Activated CD8-positive, alpha-beta memory T cell treated with anti-CD3 and anti-CD28 coated beads, Interleukin-2, amount 50 U/mL, for 24 hours (primary cell): ENCODE data around the gene NOM1.

Source experiments
- DNase-seq: peaks from one replicate; pipeline ENCODE4 v3.0.0-alpha.2; 2020; ENCODE audit errors: extremely low read depth

The NOM1 gene

DNA sequence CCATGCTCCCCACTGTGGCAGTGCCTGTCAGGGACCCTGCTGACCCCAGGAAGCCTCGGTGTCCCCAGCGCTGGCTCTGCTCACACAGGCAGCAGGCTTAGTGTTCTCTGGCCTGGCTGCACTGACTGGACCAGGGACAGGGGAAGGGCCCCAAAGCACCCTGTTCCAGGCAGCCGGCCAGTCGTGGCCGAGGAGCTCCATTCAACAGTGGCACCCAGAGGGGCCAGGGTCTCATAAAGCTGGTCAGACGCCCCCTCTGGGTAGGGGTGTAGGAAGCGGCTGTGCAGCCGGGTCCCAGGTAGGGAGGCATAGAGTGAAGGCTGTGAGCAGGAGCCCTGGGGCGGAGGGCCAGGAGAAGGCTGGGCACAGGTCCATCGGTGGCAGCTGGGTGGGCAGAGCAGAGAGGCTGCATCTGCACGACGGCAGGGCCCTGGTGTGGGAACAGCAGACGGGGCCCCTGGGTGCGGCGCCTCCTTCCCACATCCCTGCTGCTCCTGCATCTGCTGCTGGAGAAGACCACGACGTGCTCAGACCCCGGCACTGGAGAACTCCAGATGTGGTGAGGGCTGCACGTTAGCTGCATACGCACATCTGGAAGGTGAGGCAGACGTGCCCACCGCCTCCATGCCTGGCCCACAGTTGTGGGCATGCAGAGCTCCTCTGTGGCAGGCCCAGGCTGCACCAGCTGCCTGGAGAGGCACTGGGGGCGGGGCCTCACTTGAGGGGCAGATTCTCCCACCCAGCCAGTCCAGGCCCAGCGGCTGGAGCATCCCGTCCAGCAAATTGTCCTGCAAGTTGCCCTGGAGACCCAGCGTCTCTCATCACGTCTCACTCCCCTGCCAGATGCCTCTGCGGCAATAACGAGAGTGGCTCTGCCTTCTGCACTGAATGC lies 35.8 kb downstream of the NOM1 start:
- DNase-seq, result no peak

DNA sequence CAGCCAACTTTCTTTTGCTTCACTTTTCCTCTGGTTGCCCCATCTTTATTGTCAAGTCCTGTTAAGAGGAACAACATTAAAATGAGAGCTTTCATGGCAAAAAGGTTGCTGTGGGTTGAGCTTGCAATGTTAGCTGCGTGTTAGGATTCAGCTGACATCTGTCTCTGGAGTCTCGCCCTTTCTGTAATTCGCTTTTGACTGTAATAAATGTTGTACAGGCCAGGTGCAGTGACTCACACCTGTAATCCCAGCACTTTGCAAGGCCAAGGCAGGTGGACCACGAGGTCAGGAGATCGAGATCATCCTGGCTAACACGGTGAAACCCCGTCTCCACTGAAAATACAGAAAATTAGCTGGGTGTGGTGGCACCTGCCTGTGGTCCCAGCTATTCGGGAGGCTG lies 36.9 kb downstream of the NOM1 start:
- DNase-seq, result no peak

DNA sequence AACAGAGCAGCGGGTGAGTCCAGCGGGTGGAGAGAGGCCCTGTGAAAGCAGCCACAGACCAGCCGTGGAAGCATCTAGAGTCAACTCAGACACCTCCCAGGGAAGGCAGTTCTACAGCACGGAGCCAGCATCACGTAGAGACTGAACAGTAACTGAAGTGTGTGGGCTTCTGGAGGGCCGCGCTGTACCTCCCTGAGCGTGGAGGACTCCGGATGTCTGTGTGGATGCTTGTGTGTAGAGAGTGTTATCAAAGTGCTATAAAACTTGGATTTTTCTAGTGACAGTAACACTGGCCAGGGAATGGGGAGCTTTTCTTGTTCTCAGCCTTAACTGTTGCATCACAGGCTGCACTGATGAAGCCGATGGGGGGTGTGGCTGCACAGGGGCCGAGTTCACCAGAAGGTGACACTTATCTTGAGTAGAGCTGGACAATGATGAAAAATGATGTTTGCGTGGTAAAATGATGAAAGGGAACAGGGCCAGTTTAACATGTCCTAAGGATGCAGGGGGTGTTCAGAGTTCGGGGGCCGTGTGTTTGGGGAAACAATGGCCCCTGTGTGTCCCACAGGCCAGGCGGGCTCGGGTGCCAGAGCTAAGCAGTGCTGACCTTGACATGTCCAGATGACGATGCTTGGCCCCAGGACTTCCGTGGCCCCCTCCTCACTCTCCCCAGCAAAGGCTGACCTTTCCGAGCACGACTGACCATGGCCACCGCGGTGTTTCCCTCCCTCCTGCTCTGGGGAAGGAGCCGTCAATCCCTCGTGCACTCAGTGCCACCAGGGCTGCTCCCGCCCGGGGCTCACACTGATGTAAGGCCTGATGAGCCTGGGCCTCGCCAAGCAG lies 39.1 kb downstream of the NOM1 start:
- no peak for DNase-seq

DNA sequence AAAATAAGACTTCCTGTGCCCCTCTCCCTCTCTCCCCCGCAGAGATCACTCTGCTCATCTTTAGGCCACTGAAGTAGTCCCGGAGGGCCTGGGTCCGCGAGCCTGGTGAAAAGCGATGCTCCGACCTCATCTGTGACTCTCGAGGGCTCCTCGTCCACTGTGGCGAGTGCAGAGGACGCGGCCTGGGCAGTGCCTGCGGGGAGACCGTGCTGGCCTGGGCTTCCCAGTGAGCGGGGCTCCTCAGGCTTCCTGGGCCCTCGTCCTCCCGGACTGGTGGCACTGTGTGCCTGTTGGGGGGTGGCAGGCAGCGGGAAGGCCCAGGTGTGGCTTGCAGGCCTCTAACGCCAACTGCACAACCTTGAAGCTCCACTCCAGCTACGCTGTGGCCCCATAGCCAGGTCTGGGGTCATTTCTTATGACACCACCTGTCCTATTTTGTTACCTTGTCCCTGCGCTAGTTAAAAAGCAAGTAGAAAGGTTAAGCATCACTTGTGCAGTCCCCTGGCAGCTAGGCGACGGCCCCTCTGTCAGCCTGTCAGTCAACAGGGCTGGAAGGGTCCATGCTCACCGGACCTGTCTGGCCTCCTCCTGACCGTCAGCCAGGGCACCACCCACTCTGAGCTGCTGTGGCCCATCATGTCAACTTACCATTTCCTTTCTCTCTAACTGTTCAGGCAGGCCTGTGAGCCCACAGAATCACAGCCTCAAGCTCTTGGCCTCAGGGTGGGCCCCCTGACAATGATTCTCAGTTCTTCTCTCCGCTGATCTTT lies 40.4 kb downstream of the NOM1 start:
- DNase-seq, result no peak

DNA sequence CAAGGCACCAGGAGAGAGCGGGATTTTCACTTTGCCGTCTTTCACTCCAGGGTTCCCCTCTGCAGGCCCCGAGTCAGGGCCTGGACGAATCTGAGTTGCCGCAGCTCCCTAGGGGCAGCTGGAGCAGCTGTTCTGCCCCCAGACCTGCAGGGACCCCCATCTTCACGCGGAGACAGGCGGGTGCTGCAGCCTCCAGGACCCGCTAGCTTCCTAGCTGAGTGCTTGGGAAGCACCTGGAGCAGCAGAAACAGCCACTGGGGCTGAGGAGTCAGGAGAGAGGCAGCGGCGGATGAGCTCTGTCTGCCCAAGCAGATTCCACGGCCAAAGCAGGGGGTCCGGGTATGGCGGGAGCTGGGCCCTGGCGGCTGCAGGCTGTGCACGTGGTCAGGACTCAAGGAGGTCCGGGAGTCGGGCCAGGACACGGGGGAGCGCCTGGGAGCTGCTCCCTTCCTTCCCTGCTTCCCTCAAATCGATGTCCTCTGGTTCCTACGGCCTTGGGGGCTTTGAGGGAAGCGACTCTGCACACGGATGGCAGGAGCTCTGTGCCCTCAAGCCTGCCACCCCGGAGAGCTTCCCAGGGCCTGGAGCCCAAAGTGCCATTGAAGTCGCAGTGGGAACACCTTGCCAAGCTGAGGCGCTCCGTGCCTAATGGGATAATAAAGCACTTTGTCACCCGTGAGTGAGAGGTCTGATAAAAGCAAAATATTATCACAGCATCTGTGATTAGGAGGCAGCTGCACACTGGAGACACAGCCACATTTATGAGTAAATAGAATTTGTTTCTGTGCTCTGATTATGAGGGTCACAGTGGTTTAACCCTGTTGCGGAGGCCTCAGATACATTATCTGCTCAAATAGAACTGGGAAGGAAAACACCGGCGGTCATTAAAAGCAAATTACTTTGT lies 43.8 kb downstream of the NOM1 start:
- DNase-seq, result no peak

DNA sequence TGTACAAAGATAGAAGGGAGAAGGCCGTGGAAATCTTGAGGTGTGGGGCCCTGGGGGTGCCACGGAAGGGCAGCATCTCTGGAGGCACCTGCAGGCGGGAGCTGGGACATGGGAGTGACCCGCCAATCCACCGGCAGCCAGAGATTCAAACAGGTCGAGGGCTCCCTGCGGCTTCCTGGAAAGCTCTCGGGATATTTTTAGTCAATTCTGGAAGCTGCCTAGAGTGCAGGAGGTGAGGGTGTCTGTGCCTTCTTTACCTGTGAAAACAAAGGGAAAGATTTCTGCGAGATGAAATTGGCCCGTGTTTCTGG lies 44.4 kb downstream of the NOM1 start:
- DNase-seq, result no peak

DNA sequence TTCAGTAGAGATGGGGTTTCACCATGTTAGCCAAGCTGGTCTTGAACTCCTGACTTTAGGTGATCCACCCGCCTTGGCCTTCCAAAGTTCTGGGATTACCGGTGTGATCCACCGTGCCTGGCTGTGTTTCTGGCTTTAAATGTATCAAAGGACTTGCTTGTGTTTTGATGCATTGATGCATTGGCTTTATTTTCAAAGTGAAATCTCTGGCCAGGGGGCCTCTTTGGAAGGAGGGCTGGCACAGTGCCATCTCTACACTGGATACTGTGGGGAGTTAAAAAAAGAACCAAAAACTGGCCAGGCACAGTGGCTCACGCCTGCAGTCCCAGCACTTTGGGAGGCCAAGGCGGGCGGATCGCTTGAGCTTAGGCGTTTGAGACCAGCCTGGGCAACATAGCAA lies 44.9 kb downstream of the NOM1 start:
- DNase-seq, result no peak

DNA sequence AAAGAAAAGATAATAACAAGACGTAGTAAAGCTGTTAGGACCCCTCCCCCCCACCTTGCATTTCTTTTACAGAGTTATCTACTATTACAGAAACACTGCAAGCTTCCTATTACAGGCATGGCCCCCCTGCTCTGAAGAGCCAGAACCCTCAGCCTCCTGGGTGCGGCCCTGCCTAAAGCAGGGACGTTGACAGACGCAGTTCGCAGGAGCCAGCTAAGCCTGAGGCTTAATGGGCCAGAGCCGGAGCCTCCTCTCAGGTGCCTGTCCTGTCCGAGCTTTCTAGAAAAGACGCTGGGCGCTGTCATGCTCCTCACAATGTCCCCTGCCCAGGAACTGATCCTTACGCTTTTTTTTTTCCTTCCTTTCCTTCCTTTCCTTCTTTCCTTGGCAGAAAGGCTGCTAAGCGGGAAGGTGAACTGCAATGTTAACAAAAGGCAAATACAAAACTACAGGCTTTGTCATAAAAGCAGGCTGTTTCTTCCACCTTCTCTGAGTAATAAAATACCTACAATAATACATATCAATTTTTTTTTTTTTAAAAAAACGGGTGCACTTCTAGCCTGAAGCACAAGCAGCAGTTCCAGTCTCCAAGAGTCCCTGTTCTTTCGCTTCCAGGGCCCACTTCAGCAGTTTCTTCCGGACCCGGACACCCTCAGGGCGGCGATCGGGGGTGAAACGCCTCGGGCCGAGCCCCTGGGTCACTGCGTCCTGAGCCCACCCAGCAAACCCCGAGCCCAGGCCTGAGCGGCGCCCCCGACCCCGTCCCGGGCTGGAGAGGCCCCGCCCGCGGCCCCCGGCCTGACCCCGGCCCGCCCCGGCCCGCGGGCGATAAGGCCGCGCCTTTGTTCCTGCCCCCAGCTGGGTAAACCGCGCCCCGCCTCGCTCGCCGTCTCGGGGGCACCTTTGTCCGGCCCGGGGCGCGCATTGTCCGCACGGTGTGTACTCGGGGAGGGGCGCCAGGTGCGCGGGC lies 49.8 kb downstream of the NOM1 start:
- DNase-seq, result no peak

DNA sequence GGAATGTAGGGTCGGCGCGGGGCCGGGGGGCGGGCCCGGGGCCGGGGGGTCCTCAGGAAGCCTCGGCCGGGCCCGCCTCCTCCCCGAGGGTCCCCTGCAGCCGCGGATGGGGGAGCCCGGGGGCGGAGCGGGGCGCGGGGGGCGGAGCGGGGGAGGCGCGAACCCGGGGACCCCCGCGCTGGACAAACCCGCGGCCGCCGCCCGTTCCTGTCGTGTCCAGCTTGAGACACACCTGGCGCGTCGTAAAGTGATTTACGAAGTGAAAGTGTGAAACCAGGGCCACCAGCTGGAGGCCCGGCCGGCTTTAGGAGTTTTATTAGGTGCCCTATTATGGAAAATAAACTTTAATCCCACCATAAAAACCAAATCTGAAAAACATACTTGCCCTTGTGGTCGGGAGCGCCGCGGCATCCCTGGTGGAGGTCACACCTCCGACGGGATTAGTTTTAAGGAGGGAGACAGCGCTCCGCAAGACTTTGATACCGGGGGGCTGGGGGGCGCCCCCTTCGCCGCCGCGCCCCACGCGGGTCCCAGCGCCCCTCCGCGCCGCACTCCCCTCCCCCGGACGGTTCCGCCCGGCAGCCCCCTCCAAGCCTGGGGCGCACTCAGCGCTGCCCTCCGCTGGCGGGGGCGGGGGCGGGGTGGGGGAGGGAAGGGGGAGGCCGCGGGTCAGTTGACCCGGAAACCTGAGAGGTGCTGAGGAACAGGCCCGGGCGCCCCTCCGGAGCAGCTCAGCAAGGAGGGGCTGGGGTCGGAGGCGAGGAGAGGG lies 50.6 kb downstream of the NOM1 start:
- no peak for DNase-seq

DNA sequence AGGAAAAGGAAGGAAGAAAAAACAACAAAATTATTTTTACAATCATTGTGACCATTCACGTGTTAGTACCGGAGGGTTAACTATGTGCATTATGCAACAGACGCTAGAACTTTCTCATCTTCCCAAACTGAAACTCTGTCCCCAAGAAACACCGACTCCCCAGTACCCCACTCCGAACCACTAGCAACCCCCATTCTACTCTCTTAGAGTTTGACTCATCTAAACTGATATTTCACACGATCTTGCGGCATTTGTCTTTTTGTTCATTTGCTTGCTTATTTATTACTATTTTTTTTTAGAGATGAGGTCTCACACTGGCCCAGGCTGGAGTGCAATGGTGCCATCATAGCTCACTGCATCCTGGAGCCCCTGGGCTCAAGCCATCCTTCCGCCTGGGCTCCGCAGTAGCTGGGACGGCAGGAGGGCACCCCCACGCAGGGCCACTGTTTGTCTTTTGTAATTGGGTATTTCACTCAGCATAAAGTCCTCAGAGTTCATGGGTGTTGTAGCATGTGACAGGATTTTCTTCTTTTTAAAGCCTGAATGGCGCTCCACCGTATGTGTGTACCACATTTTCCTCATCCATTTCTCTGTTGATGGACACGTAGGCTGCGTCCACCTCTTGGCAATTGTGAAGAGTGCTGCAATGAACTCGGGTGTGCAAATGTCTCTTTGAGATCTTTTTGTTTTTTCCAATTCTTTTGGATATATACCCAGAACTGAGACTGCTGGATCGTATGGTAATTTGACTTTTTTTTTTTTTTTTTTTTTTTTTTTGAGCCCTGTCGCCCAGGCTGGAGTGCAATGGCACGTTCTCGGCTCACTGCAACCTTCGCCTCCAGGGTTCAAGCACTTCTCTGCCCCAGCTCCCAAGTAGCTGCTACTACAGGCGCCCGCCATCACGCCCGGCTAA lies 51.5 kb downstream of the NOM1 start:
- no peak for DNase-seq

DNA sequence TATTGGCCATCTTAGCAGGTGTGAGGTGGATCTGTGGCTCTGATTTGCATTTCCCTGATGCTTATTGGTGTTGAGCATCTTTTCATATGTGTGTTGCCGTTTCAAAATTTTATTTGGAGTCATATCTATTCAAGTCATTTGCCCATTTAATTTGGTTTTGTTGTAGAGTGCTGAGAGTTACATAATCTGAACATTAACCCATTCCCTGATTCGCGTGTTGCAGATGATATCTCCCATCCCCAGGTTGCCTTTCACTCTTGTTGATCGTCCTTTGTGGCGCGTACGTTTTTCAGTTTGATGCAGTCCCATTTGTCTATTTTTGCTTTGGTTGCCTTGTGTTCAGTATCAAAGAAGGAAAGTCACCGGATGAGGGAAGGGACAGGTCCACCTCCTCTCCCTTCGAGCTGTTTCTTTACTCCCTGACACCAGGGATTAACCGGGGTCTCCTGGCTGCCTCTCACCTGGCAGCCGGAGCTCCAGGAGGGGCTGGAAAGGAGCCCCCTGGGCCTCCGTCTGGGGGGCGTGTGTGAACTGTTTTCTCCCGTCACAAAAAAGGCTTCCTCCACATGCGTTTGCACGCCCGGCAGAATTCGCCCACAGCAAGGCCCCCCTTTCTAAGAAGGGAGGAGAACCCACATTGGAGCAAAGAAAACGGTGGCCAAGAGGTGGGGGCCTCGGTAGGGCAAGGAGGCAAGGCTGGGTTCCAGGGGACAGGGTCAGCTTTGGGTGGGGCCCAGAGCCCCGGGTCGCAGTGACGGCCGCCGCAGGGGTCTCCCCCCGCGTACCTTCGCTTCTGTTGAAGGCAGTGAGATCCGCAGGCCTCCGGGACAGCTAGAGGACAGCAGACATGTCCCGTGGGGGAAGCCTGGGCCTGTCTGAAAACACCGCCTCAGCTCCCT lies 52.7 kb downstream of the NOM1 start:
- no peak for DNase-seq

DNA sequence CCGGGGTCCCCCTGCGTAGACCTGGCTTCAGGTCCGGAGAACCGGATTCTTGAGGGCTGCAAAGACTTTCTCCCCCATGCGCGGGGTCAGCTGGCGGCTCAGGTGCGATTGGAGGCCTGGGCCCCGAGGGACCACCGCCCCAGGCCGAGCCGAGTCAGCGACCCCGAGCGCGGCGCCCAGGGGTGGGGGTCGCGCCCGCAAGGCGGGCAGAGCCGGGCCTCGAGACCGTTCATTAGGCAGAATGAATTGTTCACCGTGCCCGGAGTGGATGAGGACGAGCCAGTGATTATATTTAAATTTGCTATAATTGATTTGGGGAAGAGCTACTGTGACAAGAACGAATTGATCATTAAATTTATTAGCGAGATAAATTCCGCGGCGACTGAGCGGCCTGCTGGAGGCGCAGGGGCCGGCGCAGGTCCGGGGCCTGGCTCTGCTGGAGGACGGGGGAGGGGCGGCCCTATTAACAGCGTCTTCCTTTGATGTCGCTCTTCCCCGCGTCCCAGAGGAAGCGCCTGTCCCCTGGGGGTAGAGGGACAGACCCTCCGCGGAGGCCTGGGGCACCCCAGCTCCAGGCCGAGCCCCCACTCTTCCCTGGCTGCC lies 53.4 kb downstream of the NOM1 start:
- DNase-seq, result no peak

DNA sequence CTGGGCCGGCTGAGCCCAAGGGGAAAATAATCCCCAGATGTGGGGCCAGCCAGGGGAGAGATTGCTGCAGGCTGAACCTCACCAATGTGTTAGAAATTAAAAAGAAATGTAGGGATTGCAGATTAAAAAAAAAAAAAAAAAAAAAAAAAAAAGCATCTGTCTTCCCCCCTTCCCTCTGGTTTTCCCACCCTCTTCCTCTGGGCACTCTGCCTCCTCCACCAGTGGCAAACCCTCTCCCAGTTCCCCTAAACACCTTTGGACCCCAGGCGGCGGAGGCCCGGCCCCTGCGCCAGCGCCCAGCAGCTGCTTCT lies 53.9 kb downstream of the NOM1 start:
- no peak for DNase-seq

DNA sequence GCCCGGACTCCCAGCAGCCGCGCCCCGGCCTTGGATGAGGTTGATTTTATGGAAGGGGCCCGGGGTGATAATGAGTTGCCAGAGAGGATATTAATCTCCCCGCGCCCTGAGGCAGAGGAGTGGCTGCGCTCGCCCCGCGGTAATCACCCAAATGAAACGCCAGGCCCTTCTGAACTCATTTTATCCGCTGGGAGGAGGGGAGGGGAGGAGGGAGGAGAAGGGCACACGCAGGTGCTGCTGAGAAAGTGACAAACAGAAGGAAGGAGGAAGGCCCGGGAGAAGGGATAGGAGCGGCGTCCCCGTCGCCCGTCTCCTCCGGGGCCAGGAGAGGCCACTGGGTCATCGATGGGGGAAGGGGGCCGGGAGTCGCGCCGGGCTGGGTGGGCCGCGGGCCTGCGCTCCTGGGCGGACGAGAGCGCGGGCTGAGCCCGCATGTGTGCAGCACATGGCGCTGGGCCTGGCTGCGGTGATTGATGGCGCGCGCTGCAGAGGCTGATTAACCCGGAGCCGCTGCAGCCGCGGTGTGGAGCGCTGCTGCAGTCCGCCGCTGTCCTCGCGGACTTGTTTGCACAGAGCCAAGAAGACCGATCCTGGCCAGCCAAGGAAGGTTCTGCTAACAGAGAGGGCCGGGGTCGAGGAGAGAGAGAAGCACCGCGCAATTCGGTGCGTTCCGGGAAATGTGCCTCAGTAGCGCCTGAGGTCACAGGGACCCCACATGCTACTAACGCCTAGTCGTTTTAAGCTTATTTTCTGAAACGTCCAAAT lies 54.4 kb downstream of the NOM1 start:
- DNase-seq, result no peak

DNA sequence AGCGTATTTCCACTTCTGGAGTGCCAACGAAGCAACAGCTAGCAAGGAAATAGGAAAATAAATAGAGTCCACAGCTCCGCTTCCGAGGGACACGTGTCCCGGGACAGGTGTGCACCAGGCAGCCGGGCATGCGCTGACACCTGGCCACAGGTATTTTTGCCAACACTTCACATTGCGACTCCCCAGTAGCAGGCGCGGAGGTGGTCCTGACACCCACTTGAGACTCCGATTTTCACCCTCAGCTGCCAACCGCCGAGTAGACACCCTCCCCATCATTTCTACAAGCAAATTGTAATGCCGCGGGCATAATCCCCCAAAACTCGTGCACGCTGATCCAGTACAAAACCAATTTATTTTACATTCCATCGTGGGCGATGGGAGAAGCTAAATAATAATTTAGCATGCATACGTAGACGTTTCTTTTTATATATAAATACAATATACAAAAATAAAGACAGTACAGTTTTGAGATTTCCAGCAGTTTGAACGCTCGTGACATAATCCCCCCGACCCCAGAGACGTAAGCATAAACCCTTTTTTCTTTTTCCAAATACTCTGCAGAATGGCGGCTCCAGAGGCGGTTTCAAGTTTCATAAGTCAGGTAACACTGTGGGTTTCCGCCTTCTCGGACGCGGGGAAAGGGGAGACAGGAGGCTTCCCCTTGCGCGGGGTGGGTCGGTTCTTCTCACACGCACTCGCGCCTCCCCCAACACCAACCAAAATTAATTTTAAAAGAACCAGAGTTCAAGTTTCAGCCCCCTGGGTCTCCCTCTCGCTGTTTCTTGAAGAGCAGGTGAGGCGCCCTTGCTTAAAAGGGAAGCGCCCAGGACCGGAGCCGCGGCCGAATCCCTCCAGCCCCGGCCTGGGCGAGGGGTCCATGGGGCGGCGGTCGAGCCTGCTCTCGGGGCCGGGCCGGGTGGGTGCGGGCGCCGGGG lies 55.3 kb downstream of the NOM1 start:
- DNase-seq, result no peak
